HG03460 (cell line): ENCODE data around the gene PPEF1.
"Not testable (repeated sequence)": the region's sequence is repeated elsewhere in the genome, so short reads cannot be mapped to it uniquely, and the experiment has no call there.

Experiments
- ATAC-seq: cut with Tn5 transposase; IDR thresholded peaks from one replicate; pipeline ENCODE4 v1.9.1; 2021; ENCODE audit not compliant: unreplicated experiment

Gene PPEF1

GRCh38 chrX:18701621-18702361, 5.7 kb upstream of the PPEF1 start:
- ATAC-seq: no peak

GRCh38 chrX:18702362-18703195, 4.9 kb upstream of the PPEF1 start:
- ATAC-seq: no peak

- ATAC-seq: no peak
These were observed 2.4 kb downstream of the PPEF1 start for GRCh38 chrX:18709833-18710232.

- ATAC-seq: no peak
These were observed 7.5 kb downstream of the PPEF1 start for GRCh38 chrX:18714910-18715309.

DNA sequence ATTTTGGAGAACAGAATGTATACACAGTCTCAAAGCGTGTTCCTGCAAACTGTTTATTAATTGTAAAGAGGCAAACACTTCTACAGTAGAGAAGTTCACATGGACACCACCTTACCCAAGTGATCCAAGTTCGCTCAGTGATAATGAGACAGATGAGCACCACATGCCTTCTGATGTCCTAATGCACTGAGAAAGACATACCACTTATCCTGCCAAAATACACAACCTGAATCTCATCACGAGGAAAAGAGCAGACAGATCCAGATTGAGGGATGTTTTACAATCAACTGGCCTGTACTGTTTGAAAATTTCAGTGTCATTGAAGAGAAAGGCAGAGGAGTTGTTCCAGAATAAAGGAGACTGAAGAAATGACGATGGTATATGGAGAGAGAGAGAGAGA, 12.4 kb downstream of the PPEF1 start:
- no peak for ATAC-seq

- no peak for ATAC-seq
These were observed 14.4 kb downstream of the PPEF1 start for GRCh38 chrX:18721683-18722499.

- ATAC-seq: no peak
These were observed 15.1 kb downstream of the PPEF1 start for GRCh38 chrX:18722500-18723071.

DNA sequence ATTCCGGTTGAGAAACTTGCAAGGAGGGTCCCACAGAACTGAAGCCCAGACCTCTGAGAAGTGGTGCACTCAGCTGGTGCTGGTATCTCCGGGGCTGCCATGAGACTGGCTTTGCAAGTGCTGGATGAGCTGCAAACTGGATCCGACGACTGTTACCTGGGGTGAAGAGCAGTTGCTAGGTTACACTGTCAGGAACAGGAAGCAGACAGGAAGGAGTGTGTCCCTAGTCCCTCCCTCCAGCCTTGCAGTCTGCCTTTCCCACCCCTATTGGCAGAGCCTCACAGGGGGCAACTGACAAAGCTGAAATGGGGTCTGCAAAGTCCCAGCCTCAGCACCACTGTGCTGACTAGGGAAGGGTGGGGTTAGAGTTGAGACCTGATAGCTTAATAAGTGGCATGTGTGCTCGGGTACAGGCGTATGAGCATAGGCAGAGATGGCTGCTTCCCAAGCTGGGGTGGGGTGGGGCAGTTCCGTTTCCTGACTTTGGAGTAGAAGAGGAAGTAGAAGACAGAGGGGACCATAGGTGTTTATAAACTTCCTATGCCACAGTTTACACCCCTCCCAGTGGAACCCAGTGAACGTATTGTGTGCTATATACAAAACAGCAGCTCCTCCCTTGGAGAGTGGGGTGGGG, 18.0 kb downstream of the PPEF1 start:
- ATAC-seq: no peak

DNA sequence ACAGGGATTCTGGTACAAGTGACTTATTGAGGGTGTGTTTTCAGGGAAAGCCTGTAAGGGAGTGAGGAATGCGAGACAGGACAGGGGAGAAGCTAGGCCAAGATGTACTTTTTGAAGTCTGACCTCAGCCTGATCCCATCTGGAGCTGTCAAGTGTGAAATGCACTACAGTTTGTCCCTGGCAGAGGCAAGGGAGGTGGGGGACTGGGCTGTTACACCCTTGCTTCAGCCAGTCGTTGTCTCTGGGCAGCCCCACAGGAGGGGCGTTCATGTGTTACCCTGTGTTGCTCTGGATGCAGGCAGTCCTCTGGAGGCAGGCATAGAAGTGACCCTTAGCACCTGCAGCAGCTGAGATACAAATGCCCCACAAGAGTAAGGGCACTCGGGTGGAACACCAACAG, 25.8 kb downstream of the PPEF1 start:
- no peak for ATAC-seq

GRCh38 chrX:18739609-18740008, 32.2 kb downstream of the PPEF1 start:
- ATAC-seq: not testable (repeated sequence)

DNA sequence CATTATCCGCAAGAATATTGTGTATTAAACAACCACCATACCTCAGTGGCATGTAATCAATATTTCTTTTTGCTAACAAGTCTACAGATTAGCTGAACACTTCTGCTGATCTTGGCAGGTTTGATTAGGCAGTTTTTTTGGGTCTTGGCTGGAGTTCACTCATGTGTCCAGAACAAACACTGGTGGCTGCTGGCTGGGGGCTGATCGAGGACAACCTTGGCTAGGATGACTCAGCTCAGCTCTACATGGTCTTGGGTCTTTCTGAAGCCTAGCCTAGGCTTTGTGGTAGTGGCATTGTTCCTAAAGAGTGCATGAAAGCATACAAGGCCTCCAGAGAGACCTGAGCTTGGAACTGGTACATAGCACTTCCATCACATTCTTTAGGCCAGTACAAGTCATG, 41.1 kb downstream of the PPEF1 start:
- ATAC-seq: no peak

- ATAC-seq: no peak
These were observed 46.2 kb downstream of the PPEF1 start for GRCh38 chrX:18753631-18754030.

- ATAC-seq: no peak
These were observed 48.2 kb downstream of the PPEF1 start for GRCh38 chrX:18755651-18756050.

DNA sequence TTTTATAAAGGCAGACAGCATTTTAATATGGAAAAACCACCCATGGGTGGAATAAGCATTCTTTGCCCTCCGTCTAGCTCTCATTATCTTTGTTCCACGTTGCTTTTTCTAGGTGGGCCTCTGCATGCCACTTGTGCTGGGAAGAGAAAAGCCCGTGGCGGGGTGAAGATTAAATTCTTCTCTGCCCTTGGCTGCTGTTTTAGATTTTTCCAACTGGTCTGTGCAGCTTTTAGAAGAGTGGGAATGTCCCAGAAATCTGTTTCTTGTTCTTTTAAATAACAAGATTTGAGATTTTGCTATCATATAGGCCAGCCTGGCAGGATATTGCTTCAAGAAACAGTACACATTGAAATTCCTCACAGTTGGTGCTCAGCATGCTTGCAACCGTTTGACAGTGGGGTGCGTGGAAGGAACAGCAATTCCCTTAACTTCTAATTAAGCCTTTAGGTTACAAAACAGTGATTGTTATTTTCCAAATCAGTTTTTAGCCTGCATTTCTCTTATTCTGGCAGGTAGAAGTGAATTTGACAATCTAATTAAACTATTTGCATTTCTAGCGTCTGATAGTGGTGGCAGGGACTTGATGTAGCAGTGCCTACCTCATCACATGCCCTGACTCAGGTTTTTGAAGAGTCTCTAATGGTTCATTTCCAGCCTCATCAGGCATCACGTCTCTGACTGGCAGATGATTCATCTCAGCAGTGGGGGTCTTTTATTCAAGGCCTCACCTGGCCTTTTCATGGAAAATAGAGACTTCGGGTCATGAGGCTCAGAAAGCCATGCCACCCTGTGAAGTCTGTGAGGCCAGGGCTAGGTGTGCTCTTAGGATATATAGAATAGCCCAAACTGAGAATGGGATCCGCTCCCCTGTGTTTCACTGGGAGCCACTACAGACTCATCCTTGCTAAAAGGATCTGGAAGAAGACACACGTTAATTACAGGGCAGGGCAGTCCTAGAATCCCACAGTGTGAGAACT, 50.8 kb downstream of the PPEF1 start:
- no peak for ATAC-seq

GRCh38 chrX:18761750-18762149, 54.3 kb downstream of the PPEF1 start:
- no peak for ATAC-seq

- not testable (repeated sequence) for ATAC-seq
These were observed 55.7 kb downstream of the PPEF1 start for GRCh38 chrX:18763106-18763505.

- no peak for ATAC-seq
These were observed 61.9 kb downstream of the PPEF1 start for GRCh38 chrX:18769364-18769763.

- no peak for ATAC-seq
These were observed 62.5 kb downstream of the PPEF1 start for GRCh38 chrX:18769812-18770573.

- ATAC-seq: no peak
These were observed 82.5 kb downstream of the PPEF1 start for GRCh38 chrX:18789916-18790315.
